Ectodermal cell (in vitro differentiated cells): ENCODE data around the gene INO80C.

ENCODE experiments used
- H3K27ac ChIP-seq: 2 replicates; pipeline ENCODE4 v1.7.0; 2013; ENCODE audit warnings: mild to moderate bottlenecking, low read depth, low read length; ENCODE audit not compliant: insufficient read depth, poor library complexity, severe bottlenecking
- H3K27me3 ChIP-seq: 2 replicates; pipeline ENCODE4 v1.7.0; 2013; ENCODE audit warnings: mild to moderate bottlenecking, low read length; ENCODE audit not compliant: insufficient read depth, control insufficient read depth, poor library complexity, severe bottlenecking
- H3K36me3 ChIP-seq: one replicate; pipeline ENCODE4 v1.7.0; 2013; ENCODE audit warnings: low read length; ENCODE audit not compliant: control insufficient read depth, insufficient read depth
- H3K4me1 ChIP-seq: one replicate; pipeline ENCODE4 v1.7.0; 2013; ENCODE audit warnings: low read length; ENCODE audit not compliant: control insufficient read depth, insufficient read depth
- H3K4me3 ChIP-seq: 2 replicates; pipeline ENCODE4 v1.7.0; 2013; ENCODE audit warnings: low read depth, low read length, control low read depth; ENCODE audit not compliant: insufficient read depth
- H3K9me3 ChIP-seq: 2 replicates; pipeline ENCODE4 v1.7.0; 2013; ENCODE audit warnings: mild to moderate bottlenecking, low read length, moderate library complexity; ENCODE audit not compliant: control insufficient read depth
- WGBS, 2 experiments: methylation state at CpG; one replicate each; pipeline ENCODE4 v1.1.7; 2013; ENCODE audit warnings: missing lambda C conversion rate in 2 of 2; 5-methylcytosine and 5-hydroxymethylcytosine counted together

INO80C gene

GRCh38 chr18:35464831-35465279 lies 32.9 kb downstream of the INO80C start:
- Histone ChIP-seq H3K9me3 (no peaks in the 10 kb centered on the region), H3K4me3 (no peak overlapping the region), H3K36me3 (peaks cover 3% of the 10 kb centered on the region), H3K27ac (no peak overlapping the region), H3K27me3 (no peaks in the 10 kb centered on the region), H3K4me1 (no peaks in the 10 kb centered on the region)
- WGBS, 2 experiments: 98 to 100% methylated on average over 1 to 2 of the region's 2 CpGs

GRCh38 chr18:35463827-35464226 lies 33.9 kb downstream of the INO80C start:
- H3K4me1 ChIP-seq: no peaks in the 10 kb centered on the region
- no peak overlapping the region for H3K4me3 ChIP-seq
- no peak overlapping the region for H3K27ac ChIP-seq
- WGBS, 2 experiments: 85 to 95% methylated on average over 4 of the region's 4 CpGs
- H3K36me3 ChIP-seq: peaks cover 3% of the 10 kb centered on the region
- no peaks in the 10 kb centered on the region for H3K27me3 ChIP-seq
- no peaks in the 10 kb centered on the region for H3K9me3 ChIP-seq

- H3K27ac ChIP-seq: no peak overlapping the region
These were observed 34.7 kb downstream of the INO80C start for GRCh38 chr18:35463050-35463449.

GRCh38 chr18:35460736-35461161 lies 37.0 kb downstream of the INO80C start:
- Histone ChIP-seq H3K4me3 (no peak overlapping the region), H3K4me1 (no peaks in the 10 kb centered on the region), H3K36me3 (no peaks in the 10 kb centered on the region), H3K9me3 (no peaks in the 10 kb centered on the region), H3K27ac (no peak overlapping the region), H3K27me3 (no peaks in the 10 kb centered on the region)
- 83 to 94% methylated on average over 1 of the region's 1 CpG for WGBS, 2 experiments

More at GRCh38 chr18:35463050-35463449, 34.7 kb downstream of the INO80C start:
- 95 to 97% methylated on average over 5 of the region's 5 CpGs for WGBS, 2 experiments
- Histone ChIP-seq H3K27me3 (no peaks in the 10 kb centered on the region), H3K9me3 (no peaks in the 10 kb centered on the region), H3K4me3 (no peak overlapping the region), H3K36me3 (peaks cover 3% of the 10 kb centered on the region), H3K4me1 (no peaks in the 10 kb centered on the region)

GRCh38 chr18:35459997-35460396 lies 37.8 kb downstream of the INO80C start:
- H3K4me3 ChIP-seq: no peak overlapping the region
- H3K27ac ChIP-seq: no peak overlapping the region
- 92 to 96% methylated on average over 2 of the region's 2 CpGs for WGBS, 2 experiments
- H3K27me3 ChIP-seq: no peaks in the 10 kb centered on the region
- no peaks in the 10 kb centered on the region for H3K9me3 ChIP-seq
- H3K4me1 ChIP-seq: no peaks in the 10 kb centered on the region
- H3K36me3 ChIP-seq: no peaks in the 10 kb centered on the region

- WGBS, 2 experiments: 78 to 87% methylated on average over 4 of the region's 4 CpGs
- Histone ChIP-seq H3K4me1 (no peaks in the 10 kb centered on the region), H3K36me3 (no peaks in the 10 kb centered on the region), H3K9me3 (no peaks in the 10 kb centered on the region), H3K27ac (no peak overlapping the region), H3K4me3 (no peak overlapping the region), H3K27me3 (no peaks in the 10 kb centered on the region)
These were observed 38.9 kb downstream of the INO80C start for GRCh38 chr18:35458677-35459441.

- 57% methylated on average over 1 of the region's 1 CpG for WGBS, 2 experiments
- Histone ChIP-seq H3K27me3 (no peaks in the 10 kb centered on the region), H3K27ac (no peak overlapping the region), H3K4me1 (no peaks in the 10 kb centered on the region), H3K4me3 (no peak overlapping the region), H3K9me3 (no peaks in the 10 kb centered on the region), H3K36me3 (no peaks in the 10 kb centered on the region)
These were observed 39.5 kb downstream of the INO80C start for GRCh38 chr18:35458271-35458670.

GRCh38 chr18:35457140-35457704 lies 40.5 kb downstream of the INO80C start:
- Histone ChIP-seq H3K36me3 (no peaks in the 10 kb centered on the region), H3K27me3 (no peaks in the 10 kb centered on the region), H3K4me3 (no peak overlapping the region), H3K27ac (no peak overlapping the region), H3K9me3 (no peaks in the 10 kb centered on the region), H3K4me1 (no peaks in the 10 kb centered on the region)
- WGBS, 2 experiments: 89 to 97% methylated on average over 3 of the region's 3 CpGs

GRCh38 chr18:35455926-35456763 lies 41.6 kb downstream of the INO80C start:
- no peak overlapping the region for H3K27ac ChIP-seq

GRCh38 chr18:35454803-35455202 lies 43.0 kb downstream of the INO80C start:
- Histone ChIP-seq H3K4me3 (no peak overlapping the region), H3K4me1 (no peaks in the 10 kb centered on the region), H3K36me3 (no peaks in the 10 kb centered on the region), H3K27ac (no peak overlapping the region), H3K9me3 (no peaks in the 10 kb centered on the region), H3K27me3 (no peaks in the 10 kb centered on the region)

More at GRCh38 chr18:35455926-35456763, 41.6 kb downstream of the INO80C start:
- no peaks in the 10 kb centered on the region for H3K36me3 ChIP-seq
- 93 to 94% methylated on average over 10 of the region's 10 CpGs for WGBS, 2 experiments
- no peaks in the 10 kb centered on the region for H3K9me3 ChIP-seq
- no peaks in the 10 kb centered on the region for H3K4me1 ChIP-seq
- H3K4me3 ChIP-seq: no peak overlapping the region
- H3K27me3 ChIP-seq: no peaks in the 10 kb centered on the region
